GM18517 (cell line): ENCODE data around the gene ZNF92.
"Not testable (repeated sequence)": the region's sequence is repeated elsewhere in the genome, so short reads cannot be mapped to it uniquely, and the experiment has no call there.

Experiments
- ATAC-seq: cut with Tn5 transposase; IDR thresholded peaks from one replicate; pipeline ENCODE4 v1.9.1; 2021; ENCODE audit warnings: mild to moderate bottlenecking, moderate library complexity; ENCODE audit not compliant: unreplicated experiment

ZNF92 gene

GRCh38 chr7:65423286-65423685, 49.6 kb downstream of the ZNF92 start:
- ATAC-seq: not testable (repeated sequence)

- no peak for ATAC-seq
These were observed 56.1 kb downstream of the ZNF92 start for GRCh38 chr7:65429642-65430343.

GRCh38 chr7:65430344-65431186, 56.9 kb downstream of the ZNF92 start:
- ATAC-seq: no peak

- ATAC-seq: no peak
These were observed 60.7 kb downstream of the ZNF92 start for GRCh38 chr7:65434307-65434706.

GRCh38 chr7:65436163-65436562, 62.5 kb downstream of the ZNF92 start:
- ATAC-seq: no peak

GRCh38 chr7:65438598-65438997, 64.9 kb downstream of the ZNF92 start:
- ATAC-seq: no peak

GRCh38 chr7:65441010-65441409, 67.4 kb downstream of the ZNF92 start:
- no peak for ATAC-seq

- ATAC-seq: no peak
These were observed 70.7 kb downstream of the ZNF92 start for GRCh38 chr7:65444205-65444842.

GRCh38 chr7:65444899-65445823, 71.5 kb downstream of the ZNF92 start:
- ATAC-seq: no peak

- ATAC-seq: not testable (repeated sequence)
These were observed 73.4 kb downstream of the ZNF92 start for GRCh38 chr7:65447041-65447440.

- no peak for ATAC-seq
These were observed 75.3 kb downstream of the ZNF92 start for GRCh38 chr7:65448816-65449504.

- ATAC-seq: no peak
These were observed 75.8 kb downstream of the ZNF92 start for GRCh38 chr7:65449505-65449852.
